Measurements from ENCODE around the gene PIP5KL1.
A peak's percentile ranks its signal among the peaks of the same experiment; 100 is the strongest.

The PIP5KL1 gene

GRCh38 chr9:127943731-127944144 lies 13.2 kb upstream of the PIP5KL1 start:
- peaks cover 35% of the 10 kb centered on the region for H3K36me3 ChIP-seq (ENCODE audit: insufficient read depth, low read length)
- peaks cover 34% of the 10 kb centered on the region for H3K4me1 ChIP-seq (ENCODE audit: insufficient read depth, low read length)
- H3K27me3 ChIP-seq (ENCODE audit: control insufficient read depth in 1 of 2, insufficient read depth in 2 of 2, low read length in 2 of 2) = no peaks in the 10 kb centered on the region
- no peak overlapping the region for H3K9ac ChIP-seq (ENCODE audit: low read length)
- no peak overlapping the region for H3K27ac ChIP-seq (ENCODE audit: low read depth, low read length)
- H3K4me3 ChIP-seq (ENCODE audit: low read depth in 1 of 2, low read length in 2 of 2) = no peak overlapping the region
- H3K9me3 ChIP-seq (ENCODE audit: low read length) = no peaks in the 10 kb centered on the region

- Histone ChIP-seq H3K27ac (ENCODE audit: low read depth, low read length) (no peak overlapping the region), H3K9ac (ENCODE audit: low read length) (no peak overlapping the region), H3K36me3 (ENCODE audit: insufficient read depth, low read length) (peaks cover 35% of the 10 kb centered on the region), H3K4me3 (ENCODE audit: low read depth in 1 of 2, low read length in 2 of 2) (no peak overlapping the region), H3K4me1 (ENCODE audit: insufficient read depth, low read length) (peaks cover 40% of the 10 kb centered on the region), H3K27me3 (ENCODE audit: control insufficient read depth in 1 of 2, insufficient read depth in 2 of 2, low read length in 2 of 2) (no peaks in the 10 kb centered on the region), H3K9me3 (ENCODE audit: low read length) (no peaks in the 10 kb centered on the region)
These were observed 12.6 kb upstream of the PIP5KL1 start for GRCh38 chr9:127943011-127943662.

GRCh38 chr9:127942216-127943010 lies 11.8 kb upstream of the PIP5KL1 start:
- Histone ChIP-seq H3K4me3 (ENCODE audit: low read depth in 1 of 2, low read length in 2 of 2) (no peak overlapping the region), H3K9me3 (ENCODE audit: low read length) (no peaks in the 10 kb centered on the region), H3K27me3 (ENCODE audit: control insufficient read depth in 1 of 2, insufficient read depth in 2 of 2, low read length in 2 of 2) (no peaks in the 10 kb centered on the region), H3K4me1 (ENCODE audit: insufficient read depth, low read length) (peaks cover 43% of the 10 kb centered on the region), H3K9ac (ENCODE audit: low read length) (no peak overlapping the region), H3K27ac (ENCODE audit: low read depth, low read length) (peak overlapping the region; percentile 15), H3K36me3 (ENCODE audit: insufficient read depth, low read length) (peaks cover 35% of the 10 kb centered on the region)

- Histone ChIP-seq H3K27me3 (ENCODE audit: control insufficient read depth in 1 of 2, insufficient read depth in 2 of 2, low read length in 2 of 2) (no peaks in the 10 kb centered on the region), H3K9me3 (ENCODE audit: low read length) (no peaks in the 10 kb centered on the region), H3K36me3 (ENCODE audit: insufficient read depth, low read length) (peaks cover 35% of the 10 kb centered on the region), H3K9ac (ENCODE audit: low read length) (no peak overlapping the region), H3K4me3 (ENCODE audit: low read depth in 1 of 2, low read length in 2 of 2) (no peak overlapping the region), H3K27ac (ENCODE audit: low read depth, low read length) (no peak overlapping the region), H3K4me1 (ENCODE audit: insufficient read depth, low read length) (peaks cover 47% of the 10 kb centered on the region)
These were observed 11.3 kb upstream of the PIP5KL1 start for GRCh38 chr9:127941961-127942215.

GRCh38 chr9:127941062-127941960 lies 10.7 kb upstream of the PIP5KL1 start:
- H3K27me3 ChIP-seq (ENCODE audit: control insufficient read depth in 1 of 2, insufficient read depth in 2 of 2, low read length in 2 of 2) = no peaks in the 10 kb centered on the region
- no peak overlapping the region for H3K4me3 ChIP-seq (ENCODE audit: low read depth in 1 of 2, low read length in 2 of 2)
- H3K4me1 ChIP-seq (ENCODE audit: insufficient read depth, low read length) = peaks cover 53% of the 10 kb centered on the region
- peaks cover 36% of the 10 kb centered on the region for H3K36me3 ChIP-seq (ENCODE audit: insufficient read depth, low read length)
- no peak overlapping the region for H3K9ac ChIP-seq (ENCODE audit: low read length)
- no peaks in the 10 kb centered on the region for H3K9me3 ChIP-seq (ENCODE audit: low read length)
- no peak overlapping the region for H3K27ac ChIP-seq (ENCODE audit: low read depth, low read length)

- Histone ChIP-seq H3K27me3 (ENCODE audit: control insufficient read depth in 1 of 2, insufficient read depth in 2 of 2, low read length in 2 of 2) (no peaks in the 10 kb centered on the region), H3K36me3 (ENCODE audit: insufficient read depth, low read length) (peaks cover 40% of the 10 kb centered on the region), H3K27ac (ENCODE audit: low read depth, low read length) (no peak overlapping the region), H3K4me1 (ENCODE audit: insufficient read depth, low read length) (peaks cover 55% of the 10 kb centered on the region), H3K9ac (ENCODE audit: low read length) (no peak overlapping the region), H3K4me3 (ENCODE audit: low read depth in 1 of 2, low read length in 2 of 2) (no peak overlapping the region), H3K9me3 (ENCODE audit: low read length) (no peaks in the 10 kb centered on the region)
These were observed 10.0 kb upstream of the PIP5KL1 start for GRCh38 chr9:127940593-127940992.

GRCh38 chr9:127938298-127938690 lies 7.7 kb upstream of the PIP5KL1 start:
- Histone ChIP-seq H3K27me3 (ENCODE audit: control insufficient read depth in 1 of 2, insufficient read depth in 2 of 2, low read length in 2 of 2) (no peaks in the 10 kb centered on the region), H3K27ac (ENCODE audit: low read depth, low read length) (no peak overlapping the region), H3K9me3 (ENCODE audit: low read length) (no peaks in the 10 kb centered on the region), H3K9ac (ENCODE audit: low read length) (peak overlapping the region; percentile 23), H3K4me3 (ENCODE audit: low read depth in 1 of 2, low read length in 2 of 2) (peak overlapping the region; percentile 82 to 90), H3K36me3 (ENCODE audit: insufficient read depth, low read length) (peaks cover 20% of the 10 kb centered on the region), H3K4me1 (ENCODE audit: insufficient read depth, low read length) (peaks cover 46% of the 10 kb centered on the region)

- H3K27ac ChIP-seq (ENCODE audit: low read depth, low read length) = peak within 1 kb of the TSS; percentile 65
These were observed 7.1 kb upstream of the PIP5KL1 start, which contains the start of gene DPM2 for GRCh38 chr9:127937388-127938297. DPM2 (minus strand) TSS chr9:127937854; CDS start chr9:127937820, 34 bp downstream.

GRCh38 chr9:127937056-127937387 lies 6.4 kb upstream of the PIP5KL1 start:
- H3K4me3 ChIP-seq (ENCODE audit: low read depth in 1 of 2, low read length in 2 of 2) = peak overlapping the region; percentile 82 to 90
- H3K9me3 ChIP-seq (ENCODE audit: low read length) = no peaks in the 10 kb centered on the region
- H3K27me3 ChIP-seq (ENCODE audit: control insufficient read depth in 1 of 2, insufficient read depth in 2 of 2, low read length in 2 of 2) = no peaks in the 10 kb centered on the region
- peak overlapping the region; percentile 65 for H3K27ac ChIP-seq (ENCODE audit: low read depth, low read length)
- peak overlapping the region; percentile 75 for H3K9ac ChIP-seq (ENCODE audit: low read length)
- peaks cover 33% of the 10 kb centered on the region for H3K4me1 ChIP-seq (ENCODE audit: insufficient read depth, low read length)
- H3K36me3 ChIP-seq (ENCODE audit: insufficient read depth, low read length) = peaks cover 9% of the 10 kb centered on the region

More at GRCh38 chr9:127937388-127938297, 7.1 kb upstream of the PIP5KL1 start, which contains the start of gene DPM2:
- Histone ChIP-seq H3K27me3 (ENCODE audit: control insufficient read depth in 1 of 2, insufficient read depth in 2 of 2, low read length in 2 of 2) (no peaks in the 10 kb centered on the region), H3K4me3 (ENCODE audit: low read depth in 1 of 2, low read length in 2 of 2) (peak within 1 kb of the TSS; percentile 82 to 90), H3K9ac (ENCODE audit: low read length) (peak within 1 kb of the TSS; percentile 75), H3K4me1 (ENCODE audit: insufficient read depth, low read length) (peaks cover 39% of the 10 kb centered on the region), H3K9me3 (ENCODE audit: low read length) (no peaks in the 10 kb centered on the region), H3K36me3 (ENCODE audit: insufficient read depth, low read length) (peaks cover 15% of the 10 kb centered on the region)

GRCh38 chr9:127936347-127936852 lies 5.8 kb upstream of the PIP5KL1 start:
- Histone ChIP-seq H3K36me3 (ENCODE audit: insufficient read depth, low read length) (peaks cover 5% of the 10 kb centered on the region), H3K27me3 (ENCODE audit: control insufficient read depth in 1 of 2, insufficient read depth in 2 of 2, low read length in 2 of 2) (peaks cover 0 to under 1% of the 10 kb centered on the region in 2 donors), H3K9ac (ENCODE audit: low read length) (peak overlapping the region; percentile 75), H3K9me3 (ENCODE audit: low read length) (no peaks in the 10 kb centered on the region), H3K4me3 (ENCODE audit: low read depth in 1 of 2, low read length in 2 of 2) (peak overlapping the region in 1 of 2 donors; percentile 82), H3K27ac (ENCODE audit: low read depth, low read length) (no peak overlapping the region), H3K4me1 (ENCODE audit: insufficient read depth, low read length) (peaks cover 30% of the 10 kb centered on the region)

Measured in muscle layer of colon (tissue), 2 donors.